IMR-90 (cell line): Measurements from ENCODE around the gene RBMS3.

Experiments used
- CHD1 ChIP-seq: IDR thresholded peaks from 2 replicates; pipeline ENCODE4 v1.6.1; 2012; ENCODE audit warnings: low read depth, low read length, improper control_type of control experiment
- CTCF ChIP-seq: conservative IDR thresholded peaks from 2 replicates; pipeline ENCODE4 v1.5.1; 2012; ENCODE audit warnings: mild to moderate bottlenecking, low read depth, low read length, improper control_type of control experiment
- MXI1 ChIP-seq: IDR thresholded peaks from 2 replicates; pipeline ENCODE4 v1.6.1; 2012; ENCODE audit warnings: low read depth, mild to moderate bottlenecking, low read length, moderate library complexity, borderline replicate concordance
- POLR2A ChIP-seq: IDR thresholded peaks from 2 replicates; pipeline ENCODE4 v1.6.1; 2012; ENCODE audit warnings: mild to moderate bottlenecking, low read depth, low read length
- RAD21 ChIP-seq: IDR thresholded peaks from 2 replicates; pipeline ENCODE4 v1.6.1; 2012; ENCODE audit warnings: low read length, improper control_type of control experiment
- SMC3 ChIP-seq: fragments of 150-350 bp; IDR thresholded peaks from 2 replicates; pipeline ENCODE4 v1.6.1; 2016; ENCODE audit warnings: low read depth, mild to moderate bottlenecking, antibody characterized with exemption, low read length, moderate library complexity

- no peak for TF ChIP-seq POLR2A
- no peak for TF ChIP-seq MXI1
- no peak for TF ChIP-seq SMC3
- no peak for TF ChIP-seq CTCF
- TF ChIP-seq CHD1 = no peak
- TF ChIP-seq RAD21 = no peak
Observed at GRCh38 chr3:30002797-30003196, 721.9 kb downstream of the RBMS3 start.
